Measurements from ENCODE around the gene CD300A. TPM values are rescaled to one million over a fixed set of nuclear protein-coding genes. Genes with fewer than 3 reads are reported as not detected.
"Not testable (repeated sequence)": the region's sequence is repeated elsewhere in the genome, so short reads cannot be mapped to it uniquely, and the experiment has no call there.

Gene CD300A
- polyA plus RNA-seq, 1 experiment: not detected

DNA sequence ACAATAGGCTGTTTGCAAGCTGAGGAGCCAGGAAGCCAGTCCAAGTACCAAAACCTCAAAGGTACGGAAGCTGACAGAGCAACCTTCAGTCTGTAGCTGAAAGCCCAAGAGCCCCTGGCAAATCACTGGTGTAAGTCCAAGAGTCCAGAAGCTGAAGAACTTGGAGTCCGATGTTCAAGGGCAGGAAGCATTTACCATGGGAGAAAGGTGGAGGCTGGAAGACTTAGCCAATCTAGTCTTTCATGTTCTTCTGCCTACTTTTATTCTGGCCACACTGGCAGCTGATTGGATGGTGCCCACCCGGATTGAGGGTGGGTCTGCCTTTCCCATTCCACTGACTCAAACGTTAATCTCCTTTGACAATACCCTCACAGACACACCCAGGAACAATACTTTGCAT is 49.5 kb downstream of the CD300A start:
- ChIA-PET CTCF (no interaction called here), POLR2A (no interaction called here)
- Histone ChIP-seq H3K27ac (ENCODE audit: low read depth, low read length) (no peak overlapping the region), H3K27me3 (ENCODE audit: control insufficient read depth, insufficient read depth, low read length) (no peaks in the 10 kb centered on the region), H3K4me3 (ENCODE audit: low read depth, low read length) (no peak overlapping the region), H3K9me3 (ENCODE audit: control insufficient read depth, insufficient read depth, low read length) (peaks cover 18% of the 10 kb centered on the region)
- no peak for DNase-seq (ENCODE audit: low read depth, low spot score)
- TF ChIP-seq, protein P1, sequence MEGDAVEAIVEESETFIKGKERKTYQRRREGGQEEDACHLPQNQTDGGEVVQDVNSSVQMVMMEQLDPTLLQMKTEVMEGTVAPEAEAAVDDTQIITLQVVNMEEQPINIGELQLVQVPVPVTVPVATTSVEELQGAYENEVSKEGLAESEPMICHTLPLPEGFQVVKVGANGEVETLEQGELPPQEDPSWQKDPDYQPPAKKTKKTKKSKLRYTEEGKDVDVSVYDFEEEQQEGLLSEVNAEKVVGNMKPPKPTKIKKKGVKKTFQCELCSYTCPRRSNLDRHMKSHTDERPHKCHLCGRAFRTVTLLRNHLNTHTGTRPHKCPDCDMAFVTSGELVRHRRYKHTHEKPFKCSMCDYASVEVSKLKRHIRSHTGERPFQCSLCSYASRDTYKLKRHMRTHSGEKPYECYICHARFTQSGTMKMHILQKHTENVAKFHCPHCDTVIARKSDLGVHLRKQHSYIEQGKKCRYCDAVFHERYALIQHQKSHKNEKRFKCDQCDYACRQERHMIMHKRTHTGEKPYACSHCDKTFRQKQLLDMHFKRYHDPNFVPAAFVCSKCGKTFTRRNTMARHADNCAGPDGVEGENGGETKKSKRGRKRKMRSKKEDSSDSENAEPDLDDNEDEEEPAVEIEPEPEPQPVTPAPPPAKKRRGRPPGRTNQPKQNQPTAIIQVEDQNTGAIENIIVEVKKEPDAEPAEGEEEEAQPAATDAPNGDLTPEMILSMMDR (IDR thresholded peaks at IDR 0.05; ENCODE audit: low read depth, low read length): no peak

DNA sequence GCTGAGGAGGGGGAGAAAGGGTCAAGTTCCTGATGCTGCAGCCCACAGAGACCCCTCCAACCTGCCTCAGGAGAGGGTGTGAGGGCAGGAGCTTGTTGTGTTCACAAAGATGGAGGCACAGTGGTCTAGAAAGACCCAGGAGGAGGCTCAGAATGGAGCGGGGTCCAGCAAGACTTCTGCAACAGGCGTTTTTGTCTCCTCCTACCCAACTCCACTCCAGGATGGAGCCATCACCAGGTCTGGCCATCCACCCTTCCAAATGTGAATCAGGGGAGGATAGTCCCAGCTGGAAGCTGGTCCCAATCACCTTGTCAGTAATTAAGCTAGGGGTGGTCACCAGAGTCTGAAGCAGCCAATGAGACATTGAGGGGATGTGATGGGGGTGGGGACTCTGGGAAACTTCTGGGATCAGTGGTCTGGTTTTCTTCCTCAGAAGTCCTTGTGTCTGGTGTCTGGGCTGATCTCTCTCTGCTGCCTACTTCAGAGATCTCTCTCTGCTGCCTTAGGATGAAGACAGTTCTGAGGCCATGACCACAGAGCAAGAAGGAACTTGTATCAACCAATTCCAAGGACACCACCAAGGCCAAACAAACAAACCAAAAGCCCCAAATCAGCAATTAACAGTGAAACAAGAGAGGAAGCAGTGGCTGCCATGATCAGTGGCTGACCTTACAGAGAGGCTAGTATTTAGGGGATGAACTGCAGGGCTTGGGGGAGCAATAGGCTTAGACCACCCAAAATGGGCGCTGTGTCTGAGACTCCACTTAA is 50.3 kb downstream of the CD300A start:
- Histone ChIP-seq H3K27me3 (ENCODE audit: control insufficient read depth, insufficient read depth, low read length) (no peaks in the 10 kb centered on the region), H3K4me3 (ENCODE audit: low read depth, low read length) (no peak overlapping the region), H3K27ac (ENCODE audit: low read depth, low read length) (no peak overlapping the region), H3K9me3 (ENCODE audit: control insufficient read depth, insufficient read depth, low read length) (peaks cover 26% of the 10 kb centered on the region)
- CTCF ChIA-PET: no interaction called here
- DNase-seq (ENCODE audit: low read depth, low spot score): no peak
- TF ChIP-seq, protein P1 (IDR thresholded peaks at IDR 0.05; ENCODE audit: low read depth, low read length): no peak
- POLR2A ChIA-PET: no interaction called here

DNA sequence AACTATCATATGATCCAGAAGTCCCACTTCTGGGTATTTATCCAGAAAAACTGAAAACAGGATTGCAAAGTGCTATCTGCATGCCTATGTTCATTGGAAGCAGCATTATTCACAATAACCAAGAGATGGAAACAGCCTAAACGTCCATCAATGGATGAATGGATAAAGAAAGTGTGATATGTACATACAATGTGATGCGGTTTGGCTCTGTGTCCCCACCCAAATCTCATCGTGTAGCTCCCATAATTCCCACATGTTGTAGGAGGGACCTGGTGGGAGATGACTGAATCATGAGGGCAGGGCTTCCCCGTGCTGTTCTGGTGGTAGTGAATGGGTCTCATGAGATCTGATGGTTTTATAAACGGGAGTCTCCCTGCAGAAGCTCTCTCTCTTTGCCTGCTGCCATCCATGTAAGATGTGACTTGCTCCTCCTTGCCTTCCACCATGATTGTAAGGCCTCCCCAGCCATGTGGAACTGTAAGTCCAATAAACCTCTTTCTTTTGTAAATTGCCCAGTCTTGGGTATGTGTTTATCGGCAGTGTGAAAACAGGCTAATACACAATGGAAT is 52.1 kb downstream of the CD300A start:
- H3K27ac ChIP-seq (ENCODE audit: low read depth, low read length); POLR2A ChIA-PET; H3K27me3 ChIP-seq (ENCODE audit: control insufficient read depth, insufficient read depth, low read length); CTCF ChIA-PET; H3K4me3 ChIP-seq (ENCODE audit: low read depth, low read length); DNase-seq (ENCODE audit: low read depth, low spot score): not testable (repeated sequence)
- H3K9me3 ChIP-seq (ENCODE audit: control insufficient read depth, insufficient read depth, low read length): peaks cover 38% of the 10 kb centered on the region

DNA sequence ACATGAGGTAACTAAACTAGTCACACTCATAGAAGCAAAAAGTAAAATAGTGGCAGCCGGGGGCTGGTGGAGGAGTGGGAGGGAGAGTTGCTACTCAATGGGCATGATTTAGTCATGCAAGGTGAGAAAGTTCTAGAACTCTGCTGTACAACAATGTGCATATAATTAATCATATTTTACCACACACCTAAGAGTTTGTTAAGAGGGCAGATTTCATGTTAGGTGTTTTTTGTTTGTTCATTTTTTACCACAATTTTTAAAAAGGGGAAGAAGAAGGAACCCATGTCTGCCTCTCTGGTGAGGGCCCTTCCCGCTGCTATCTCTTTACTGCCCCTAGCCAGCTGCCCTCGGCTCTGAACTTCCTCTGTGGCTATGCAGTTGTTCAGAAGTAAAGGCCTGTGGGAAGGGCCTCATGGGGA is 53.6 kb downstream of the CD300A start:
- Histone ChIP-seq H3K27ac (ENCODE audit: low read depth, low read length) (no peak overlapping the region), H3K9me3 (ENCODE audit: control insufficient read depth, insufficient read depth, low read length) (peaks cover 30% of the 10 kb centered on the region), H3K4me3 (ENCODE audit: low read depth, low read length) (no peak overlapping the region), H3K27me3 (ENCODE audit: control insufficient read depth, insufficient read depth, low read length) (no peaks in the 10 kb centered on the region)
- TF ChIP-seq, protein P1 (IDR thresholded peaks at IDR 0.05; ENCODE audit: low read depth, low read length): no peak
- POLR2A ChIA-PET: no interaction called here
- CTCF ChIA-PET: no interaction called here
- DNase-seq (ENCODE audit: low read depth, low spot score): no peak

DNA sequence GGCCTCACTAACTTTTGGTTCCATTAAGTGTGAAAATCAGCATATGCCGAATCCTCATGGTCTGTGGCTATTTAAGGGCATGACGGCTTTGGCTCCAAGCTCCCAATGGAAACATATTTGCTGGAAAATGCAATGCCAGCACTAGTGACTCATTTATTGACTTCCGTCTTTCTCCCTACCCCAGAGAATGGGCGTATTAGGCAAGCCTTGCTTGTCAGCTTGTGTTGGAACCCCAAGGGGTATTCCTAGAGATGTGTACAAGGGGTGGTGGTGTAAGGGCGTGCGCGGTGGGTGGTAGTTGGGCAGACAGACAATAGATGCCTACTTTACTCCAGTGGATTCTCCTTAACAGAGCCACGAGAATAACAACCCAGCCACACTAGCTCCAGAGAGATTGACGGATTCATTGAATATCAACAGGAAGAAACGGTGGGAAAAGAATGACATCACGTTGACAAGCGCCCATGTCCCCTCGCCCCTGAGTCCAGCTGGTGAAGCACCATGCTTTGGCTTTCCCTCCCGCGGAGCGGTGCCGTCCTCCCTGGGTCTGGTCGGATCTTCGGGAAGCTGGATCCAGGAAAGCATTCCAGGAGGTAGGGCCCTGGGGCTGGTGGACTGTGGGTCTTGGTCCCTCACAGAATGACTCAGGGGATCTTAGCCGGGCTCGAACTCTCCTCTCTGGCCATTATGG is 54.5 kb downstream of the CD300A start:
- Histone ChIP-seq H3K4me3 (ENCODE audit: low read depth, low read length) (no peak overlapping the region), H3K27me3 (ENCODE audit: control insufficient read depth, insufficient read depth, low read length) (no peaks in the 10 kb centered on the region), H3K9me3 (ENCODE audit: control insufficient read depth, insufficient read depth, low read length) (peaks cover 30% of the 10 kb centered on the region), H3K27ac (ENCODE audit: low read depth, low read length) (no peak overlapping the region)
- POLR2A ChIA-PET: no interaction called here
- TF ChIP-seq, protein P1 (IDR thresholded peaks at IDR 0.05; ENCODE audit: low read depth, low read length): no peak
- DNase-seq (ENCODE audit: low read depth, low spot score): no peak
- CTCF ChIA-PET: no interaction called here
